ENCODE data around the gene CLPTM1. TPM values are rescaled to one million over a fixed set of nuclear protein-coding genes. Genes with fewer than 3 reads are reported as not detected.

The CLPTM1 gene
- total RNA-seq, 1 experiment from 2014 or later: 102 TPM

DNA sequence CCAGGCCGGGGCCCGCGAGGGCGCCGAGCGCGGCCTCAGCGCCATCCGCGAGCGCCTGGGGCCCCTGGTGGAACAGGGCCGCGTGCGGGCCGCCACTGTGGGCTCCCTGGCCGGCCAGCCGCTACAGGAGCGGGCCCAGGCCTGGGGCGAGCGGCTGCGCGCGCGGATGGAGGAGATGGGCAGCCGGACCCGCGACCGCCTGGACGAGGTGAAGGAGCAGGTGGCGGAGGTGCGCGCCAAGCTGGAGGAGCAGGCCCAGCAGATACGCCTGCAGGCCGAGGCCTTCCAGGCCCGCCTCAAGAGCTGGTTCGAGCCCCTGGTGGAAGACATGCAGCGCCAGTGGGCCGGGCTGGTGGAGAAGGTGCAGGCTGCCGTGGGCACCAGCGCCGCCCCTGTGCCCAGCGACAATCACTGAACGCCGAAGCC, 46.3 kb upstream of the CLPTM1 start:
- POLR2A ChIA-PET: no interaction called here

More for the DNA sequence above, 46.3 kb upstream of the CLPTM1 start:
- Histone ChIP-seq H3K4me2 (ENCODE audit: low read length) (no peak overlapping the region), H3K9me3 (ENCODE audit: control insufficient read depth in 1 of 2, insufficient read depth in 1 of 2, low read depth in 1 of 2, low read length in 2 of 2) (no peaks in the 10 kb centered on the region), H3K79me2 (ENCODE audit: insufficient read depth, low read length) (no peaks in the 10 kb centered on the region), H3K4me3 (replicated peaks in 1 of 2; ENCODE audit: low read depth in 1 of 2, low read length in 2 of 2) (no peak overlapping the region), H3K4me1 (ENCODE audit: control insufficient read depth in 1 of 2, insufficient read depth in 2 of 2, low read length in 2 of 2) (peaks cover 20 to 54% of the 10 kb centered on the region in 2 experiments), H3K27ac (ENCODE audit: low read depth, low read length) (no peak overlapping the region), H3K9me2 (ENCODE audit: insufficient read depth) (no peaks in the 10 kb centered on the region), H2AFZ (ENCODE audit: low read depth, low read length, poor library complexity, severe bottlenecking) (no peak overlapping the region), H3K9ac (ENCODE audit: low read length) (no peak overlapping the region), H3K36me3 (ENCODE audit: control insufficient read depth in 1 of 2, insufficient read depth in 2 of 2, low read length in 2 of 2) (no peaks in the 10 kb centered on the region), H4K20me1 (ENCODE audit: insufficient read depth) (no peaks in the 10 kb centered on the region), H3K27me3 (ENCODE audit: insufficient read depth, low read length) (no peaks in the 10 kb centered on the region)
- DNase-seq (ENCODE audit: low read depth, low spot score) (no peak), ATAC-seq (no peak)
- CTCF ChIA-PET: no interaction called here
- RAD21 ChIA-PET (ENCODE audit: low non-redundant PET in 1 of 2, low total read pairs in 2 of 2, uncharacterized antibody in 2 of 2, unreplicated experiment in 2 of 2): no interaction called here
- intact Hi-C loops (cut with micrococcal nuclease): no loop called here
- TF ChIP-seq ELF1 (IDR thresholded peaks at IDR 0.05; ENCODE audit: borderline replicate concordance, low read depth): no peak
- TF ChIP-seq, protein P1, sequence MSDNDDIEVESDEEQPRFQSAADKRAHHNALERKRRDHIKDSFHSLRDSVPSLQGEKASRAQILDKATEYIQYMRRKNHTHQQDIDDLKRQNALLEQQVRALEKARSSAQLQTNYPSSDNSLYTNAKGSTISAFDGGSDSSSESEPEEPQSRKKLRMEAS (IDR thresholded peaks at IDR 0.05): no peak
- no peak for TF ChIP-seq CEBPB (IDR thresholded peaks at IDR 0.05; ENCODE audit: low read depth)
- no peak for TF ChIP-seq SIN3A (IDR thresholded peaks at IDR 0.05; ENCODE audit: low read depth)
- no peak for TF ChIP-seq RAD21 (IDR thresholded peaks at IDR 0.05; ENCODE audit: low read depth)
- TF ChIP-seq, protein P2, sequence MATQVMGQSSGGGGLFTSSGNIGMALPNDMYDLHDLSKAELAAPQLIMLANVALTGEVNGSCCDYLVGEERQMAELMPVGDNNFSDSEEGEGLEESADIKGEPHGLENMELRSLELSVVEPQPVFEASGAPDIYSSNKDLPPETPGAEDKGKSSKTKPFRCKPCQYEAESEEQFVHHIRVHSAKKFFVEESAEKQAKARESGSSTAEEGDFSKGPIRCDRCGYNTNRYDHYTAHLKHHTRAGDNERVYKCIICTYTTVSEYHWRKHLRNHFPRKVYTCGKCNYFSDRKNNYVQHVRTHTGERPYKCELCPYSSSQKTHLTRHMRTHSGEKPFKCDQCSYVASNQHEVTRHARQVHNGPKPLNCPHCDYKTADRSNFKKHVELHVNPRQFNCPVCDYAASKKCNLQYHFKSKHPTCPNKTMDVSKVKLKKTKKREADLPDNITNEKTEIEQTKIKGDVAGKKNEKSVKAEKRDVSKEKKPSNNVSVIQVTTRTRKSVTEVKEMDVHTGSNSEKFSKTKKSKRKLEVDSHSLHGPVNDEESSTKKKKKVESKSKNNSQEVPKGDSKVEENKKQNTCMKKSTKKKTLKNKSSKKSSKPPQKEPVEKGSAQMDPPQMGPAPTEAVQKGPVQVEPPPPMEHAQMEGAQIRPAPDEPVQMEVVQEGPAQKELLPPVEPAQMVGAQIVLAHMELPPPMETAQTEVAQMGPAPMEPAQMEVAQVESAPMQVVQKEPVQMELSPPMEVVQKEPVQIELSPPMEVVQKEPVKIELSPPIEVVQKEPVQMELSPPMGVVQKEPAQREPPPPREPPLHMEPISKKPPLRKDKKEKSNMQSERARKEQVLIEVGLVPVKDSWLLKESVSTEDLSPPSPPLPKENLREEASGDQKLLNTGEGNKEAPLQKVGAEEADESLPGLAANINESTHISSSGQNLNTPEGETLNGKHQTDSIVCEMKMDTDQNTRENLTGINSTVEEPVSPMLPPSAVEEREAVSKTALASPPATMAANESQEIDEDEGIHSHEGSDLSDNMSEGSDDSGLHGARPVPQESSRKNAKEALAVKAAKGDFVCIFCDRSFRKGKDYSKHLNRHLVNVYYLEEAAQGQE (IDR thresholded peaks at IDR 0.05; ENCODE audit: low read depth): no peak
- TF ChIP-seq SRF (IDR thresholded peaks at IDR 0.05; ENCODE audit: low read depth): no peak
- no peak for TF ChIP-seq CBX3 (IDR thresholded peaks at IDR 0.05; ENCODE audit: low read depth)
- TF ChIP-seq, protein P3, sequence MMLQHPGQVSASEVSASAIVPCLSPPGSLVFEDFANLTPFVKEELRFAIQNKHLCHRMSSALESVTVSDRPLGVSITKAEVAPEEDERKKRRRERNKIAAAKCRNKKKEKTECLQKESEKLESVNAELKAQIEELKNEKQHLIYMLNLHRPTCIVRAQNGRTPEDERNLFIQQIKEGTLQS (IDR thresholded peaks at IDR 0.05): no peak
- no peak for TF ChIP-seq SP1 (IDR thresholded peaks at IDR 0.05; ENCODE audit: low read depth)
- TF ChIP-seq ZFX (IDR thresholded peaks at IDR 0.05): no peak
- TF ChIP-seq POLR2A (IDR thresholded peaks at IDR 0.05; ENCODE audit: borderline replicate concordance, extremely low read depth, insufficient read depth, insufficient read length): no peak
- TF ChIP-seq ZNF274 (IDR thresholded peaks at IDR 0.05; ENCODE audit: low read depth, low read length): no peak
- no peak for TF ChIP-seq POLR2AphosphoS5 (IDR thresholded peaks at IDR 0.05; ENCODE audit: low read depth, low read length)
- no peak for TF ChIP-seq EZH2 (IDR thresholded peaks at IDR 0.05)
- no TSS peak for BruUV-seq (replicated peaks)
